Measurements from ENCODE around the gene NOX3. TPM values are rescaled to one million over a fixed set of nuclear protein-coding genes. Genes with fewer than 3 reads are reported as not detected.

Gene NOX3
- total and polyA plus RNA-seq, 2 donors from 2014 or later = not detected

DNA sequence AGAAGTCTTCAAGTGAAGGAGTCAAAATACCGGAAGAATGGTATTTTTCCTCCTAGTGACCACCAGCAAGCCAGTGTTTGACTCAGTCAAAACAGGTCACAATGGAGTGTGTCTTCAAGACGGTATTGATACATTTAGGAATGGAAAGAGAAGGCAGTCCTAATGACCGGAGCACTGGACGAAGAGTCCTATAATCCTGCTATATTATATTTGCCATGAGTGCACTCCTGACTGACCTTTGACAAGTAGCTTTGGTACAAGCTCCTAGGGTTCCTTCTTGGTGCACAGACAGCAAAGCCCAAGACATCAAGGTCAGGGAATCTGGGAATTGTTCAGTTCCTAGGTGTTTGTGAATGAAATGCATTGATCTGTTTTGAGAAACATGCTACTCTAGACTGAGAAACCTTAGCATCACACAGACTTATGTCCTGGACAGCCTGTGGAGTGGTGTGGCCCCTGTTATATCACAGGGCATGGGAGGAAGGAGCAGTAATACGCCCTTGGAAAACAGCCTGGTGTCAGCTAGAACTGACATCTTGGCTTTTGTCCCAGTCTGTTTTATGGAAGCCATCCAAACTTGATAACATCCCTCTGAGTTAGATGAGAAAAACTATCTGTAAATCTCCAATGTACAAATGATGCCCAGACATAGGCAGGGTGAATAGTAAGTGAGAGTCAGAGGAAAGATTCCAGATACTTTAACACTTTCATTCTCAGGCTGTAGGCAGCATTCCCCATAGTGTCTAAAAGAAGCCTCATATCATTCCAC, 18.5 kb downstream of the NOX3 start:
- H3K4me3 ChIP-seq (ENCODE audit: low read length in 3 of 3) = no peak overlapping the region
- no peaks in the 10 kb centered on the region for H3K36me3 ChIP-seq (ENCODE audit: control insufficient read depth in 2 of 3, insufficient read depth in 3 of 3, low read length in 3 of 3)
- FAIRE-seq (no peak), DNase-seq (peak in 1 of 5 donors; percentile 26)
- peaks cover 0 to 4% (median 0%) of the 10 kb centered on the region in 3 donors for H3K4me1 ChIP-seq (ENCODE audit: control insufficient read depth in 2 of 3, insufficient read depth in 2 of 3, low read depth in 1 of 3, low read length in 3 of 3)
- H3K9ac ChIP-seq (ENCODE audit: low read length in 3 of 3) = no peak overlapping the region
- no peaks in the 10 kb centered on the region for H3K9me3 ChIP-seq (ENCODE audit: control insufficient read depth in 2 of 3, insufficient read depth in 1 of 3, low read length in 3 of 3)
- intact Hi-C loops (cut with DNase I) = no loop called here
- no peaks in the 10 kb centered on the region for H3K27me3 ChIP-seq (ENCODE audit: control insufficient read depth, insufficient read depth, low read length)
- no peak overlapping the region for H3K27ac ChIP-seq (ENCODE audit: low read depth in 2 of 2, low read length in 2 of 2)
- TF ChIP-seq, protein P1, sequence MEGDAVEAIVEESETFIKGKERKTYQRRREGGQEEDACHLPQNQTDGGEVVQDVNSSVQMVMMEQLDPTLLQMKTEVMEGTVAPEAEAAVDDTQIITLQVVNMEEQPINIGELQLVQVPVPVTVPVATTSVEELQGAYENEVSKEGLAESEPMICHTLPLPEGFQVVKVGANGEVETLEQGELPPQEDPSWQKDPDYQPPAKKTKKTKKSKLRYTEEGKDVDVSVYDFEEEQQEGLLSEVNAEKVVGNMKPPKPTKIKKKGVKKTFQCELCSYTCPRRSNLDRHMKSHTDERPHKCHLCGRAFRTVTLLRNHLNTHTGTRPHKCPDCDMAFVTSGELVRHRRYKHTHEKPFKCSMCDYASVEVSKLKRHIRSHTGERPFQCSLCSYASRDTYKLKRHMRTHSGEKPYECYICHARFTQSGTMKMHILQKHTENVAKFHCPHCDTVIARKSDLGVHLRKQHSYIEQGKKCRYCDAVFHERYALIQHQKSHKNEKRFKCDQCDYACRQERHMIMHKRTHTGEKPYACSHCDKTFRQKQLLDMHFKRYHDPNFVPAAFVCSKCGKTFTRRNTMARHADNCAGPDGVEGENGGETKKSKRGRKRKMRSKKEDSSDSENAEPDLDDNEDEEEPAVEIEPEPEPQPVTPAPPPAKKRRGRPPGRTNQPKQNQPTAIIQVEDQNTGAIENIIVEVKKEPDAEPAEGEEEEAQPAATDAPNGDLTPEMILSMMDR (IDR thresholded peaks at IDR 0.05; ENCODE audit: borderline replicate concordance, extremely low read depth, insufficient read depth) = no peak

DNA sequence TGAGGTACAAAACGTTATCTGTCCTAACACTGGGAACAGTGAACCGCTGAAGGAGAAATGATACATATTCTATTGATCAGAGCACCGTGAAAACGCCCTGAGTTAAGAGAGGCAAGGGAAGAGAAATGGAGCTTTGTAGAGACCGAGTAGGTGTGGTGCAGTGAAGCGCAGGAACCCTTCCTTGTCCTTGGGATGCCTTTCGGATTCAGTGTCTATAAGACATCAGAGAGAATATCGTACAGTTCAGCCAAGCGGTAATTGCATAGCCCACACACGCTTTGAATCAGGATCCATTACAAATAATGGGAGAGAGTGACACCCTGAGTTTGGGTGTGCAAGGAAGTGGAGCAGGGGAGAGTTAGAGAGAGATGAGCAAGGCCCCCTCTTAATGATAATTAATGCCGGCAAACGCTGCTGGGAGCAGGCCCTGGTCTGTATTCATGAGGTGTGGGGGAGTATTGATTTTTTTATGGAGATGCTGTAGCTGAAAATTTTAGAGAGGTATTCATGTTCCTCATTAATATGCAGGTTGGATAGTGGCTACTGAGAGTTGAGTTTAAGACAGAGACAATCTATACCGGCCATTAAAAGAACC, 20.7 kb downstream of the NOX3 start:
- intact Hi-C loops (cut with DNase I) = no loop called here
- DNase-seq = no peak
- no peaks in the 10 kb centered on the region for H3K36me3 ChIP-seq (ENCODE audit: control insufficient read depth in 2 of 3, insufficient read depth in 3 of 3, low read length in 3 of 3)
- no peaks in the 10 kb centered on the region for H3K27me3 ChIP-seq (ENCODE audit: control insufficient read depth, insufficient read depth, low read length)
- H3K27ac ChIP-seq (ENCODE audit: low read depth in 2 of 2, low read length in 2 of 2) = no peak overlapping the region
- peaks cover 0 to 4% (median 0%) of the 10 kb centered on the region in 3 donors for H3K4me1 ChIP-seq (ENCODE audit: control insufficient read depth in 2 of 3, insufficient read depth in 2 of 3, low read depth in 1 of 3, low read length in 3 of 3)
- no peak for FAIRE-seq
- H3K4me3 ChIP-seq (ENCODE audit: low read length in 3 of 3) = no peak overlapping the region
- H3K9ac ChIP-seq (ENCODE audit: low read length in 3 of 3) = no peak overlapping the region
- TF ChIP-seq, protein P1 (IDR thresholded peaks at IDR 0.05; ENCODE audit: borderline replicate concordance, extremely low read depth, insufficient read depth) = no peak
- H3K9me3 ChIP-seq (ENCODE audit: control insufficient read depth in 2 of 3, insufficient read depth in 1 of 3, low read length in 3 of 3) = no peaks in the 10 kb centered on the region

DNA sequence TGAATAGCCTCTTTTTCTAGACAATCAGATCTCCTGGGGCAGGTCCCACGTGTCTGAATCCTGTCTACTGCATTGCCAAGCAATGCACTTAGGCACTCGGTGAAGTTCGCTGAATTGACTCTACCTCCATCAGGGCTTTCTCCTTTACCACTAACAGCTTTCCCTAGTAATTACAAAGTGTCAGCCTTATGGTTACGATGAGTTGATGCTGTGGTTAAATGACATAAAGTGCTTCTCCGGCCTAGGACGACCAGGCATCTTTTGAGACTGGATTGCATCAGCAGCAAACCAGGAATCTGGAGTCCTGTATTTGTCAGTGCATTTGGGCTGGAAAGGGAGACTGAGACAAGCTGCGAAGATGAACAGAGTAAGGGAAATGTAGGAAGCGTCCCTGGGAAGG, 21.5 kb downstream of the NOX3 start:
- no peak overlapping the region for H3K4me3 ChIP-seq (ENCODE audit: low read length in 3 of 3)
- FAIRE-seq (no peak), DNase-seq (no peak)
- TF ChIP-seq, protein P1 (IDR thresholded peaks at IDR 0.05; ENCODE audit: borderline replicate concordance, extremely low read depth, insufficient read depth) = no peak
- intact Hi-C loops (cut with DNase I) = no loop called here
- H3K4me1 ChIP-seq (ENCODE audit: control insufficient read depth in 2 of 3, insufficient read depth in 2 of 3, low read depth in 1 of 3, low read length in 3 of 3) = peaks cover 0 to 4% (median 0%) of the 10 kb centered on the region in 3 donors
- H3K27ac ChIP-seq (ENCODE audit: low read depth in 2 of 2, low read length in 2 of 2) = no peak overlapping the region
- no peaks in the 10 kb centered on the region for H3K27me3 ChIP-seq (ENCODE audit: control insufficient read depth, insufficient read depth, low read length)
- no peak overlapping the region for H3K9ac ChIP-seq (ENCODE audit: low read length in 3 of 3)
- H3K9me3 ChIP-seq (ENCODE audit: control insufficient read depth in 2 of 3, insufficient read depth in 1 of 3, low read length in 3 of 3) = no peaks in the 10 kb centered on the region
- no peaks in the 10 kb centered on the region for H3K36me3 ChIP-seq (ENCODE audit: control insufficient read depth in 2 of 3, insufficient read depth in 3 of 3, low read length in 3 of 3)
